Keratinocyte (primary cell): Measurements from ENCODE around the gene ZNF316. TPM values are rescaled to one million over a fixed set of nuclear protein-coding genes. Genes with fewer than 3 reads are reported as not detected.

Experiments
- DNase-seq: peaks from one replicate; pipeline ENCODE4 v3.0.0-alpha.2; 2011; ENCODE audit warnings: low read depth, missing footprints, low spot score
- FAIRE-seq: peaks from 2 replicates; lab custom pipeline; 2011; peaks lifted over from hg19 to GRCh38; lab: Jason Lieb, UNC
- H2AFZ ChIP-seq: 2 replicates; pipeline ENCODE4 v1.6.0; 2012; ENCODE audit warnings: low read length, control low read depth, inconsistent platforms; ENCODE audit not compliant: control insufficient read depth
- H3K27ac ChIP-seq: 2 replicates; pipeline ENCODE4 v1.5.1; 2011; ENCODE audit warnings: low read length; ENCODE audit not compliant: control insufficient read depth, insufficient read depth
- H3K27me3 ChIP-seq: 3 replicates; pipeline ENCODE4 v1.6.0; 2011; ENCODE audit warnings: low read length; ENCODE audit not compliant: control insufficient read depth, insufficient read depth; ENCODE audit errors: extremely low read depth
- H3K36me3 ChIP-seq, 2 experiments: 2 replicates in 1 of 2; 3 replicates in 1 of 2; pipeline ENCODE4 v1.5.1; 2011; ENCODE audit warnings: low read length in 2 of 2, mild to moderate bottlenecking in 1 of 2; ENCODE audit not compliant: control insufficient read depth in 2 of 2, insufficient read depth in 2 of 2; ENCODE audit errors: extremely low read depth in 1 of 2
- H3K4me1 ChIP-seq: 3 replicates; pipeline ENCODE4 v1.5.1; 2011; ENCODE audit warnings: low read length; ENCODE audit not compliant: control insufficient read depth, insufficient read depth; ENCODE audit errors: extremely low read depth
- H3K4me2 ChIP-seq: 3 replicates; pipeline ENCODE4 v1.6.0; 2011; ENCODE audit warnings: low read depth, low read length; ENCODE audit not compliant: control insufficient read depth, insufficient read depth; ENCODE audit errors: extremely low read depth
- H3K4me3 ChIP-seq, 3 experiments: fragments of 200-600 bp in 1 of 3; sonication (generic) in 1 of 3; 2 replicates in 2 of 3; 3 replicates in 1 of 3; pipeline ENCODE4 v1.5.1; 2011 to 2016; ENCODE audit warnings: low read length in 3 of 3, mild to moderate bottlenecking in 3 of 3, control low read depth in 2 of 3, inconsistent platforms in 1 of 3, low read depth in 1 of 3, mixed read lengths in 1 of 3, mixed run types in 1 of 3, moderate library complexity in 1 of 3; ENCODE audit not compliant: control insufficient read depth in 2 of 3, insufficient read depth in 2 of 3; ENCODE audit errors: extremely low read depth in 1 of 3
- H3K79me2 ChIP-seq: 2 replicates; pipeline ENCODE4 v1.6.0; 2012; ENCODE audit warnings: low read length; ENCODE audit not compliant: control insufficient read depth, insufficient read depth
- H3K9ac ChIP-seq: 3 replicates; pipeline ENCODE4 v1.6.0; 2011; ENCODE audit warnings: low read length; ENCODE audit not compliant: control insufficient read depth, insufficient read depth; ENCODE audit errors: extremely low read depth
- H3K9me1 ChIP-seq: 3 replicates; pipeline ENCODE4 v1.6.0; 2011; ENCODE audit warnings: low read length; ENCODE audit not compliant: control insufficient read depth, insufficient read depth; ENCODE audit errors: extremely low read depth
- H3K9me3 ChIP-seq: 2 replicates; pipeline ENCODE4 v1.5.1; 2012; ENCODE audit warnings: low read depth, low read length; ENCODE audit not compliant: control insufficient read depth
- H4K20me1 ChIP-seq: 3 replicates; pipeline ENCODE4 v1.6.0; 2011; ENCODE audit warnings: low read length; ENCODE audit not compliant: control insufficient read depth, insufficient read depth; ENCODE audit errors: extremely low read depth
- CTCF ChIP-seq, 3 experiments: IDR thresholded peaks in 1 of 3; conservative IDR thresholded peaks in 1 of 3; optimal IDR thresholded peaks in 1 of 3; 2 replicates in 2 of 3; 3 replicates in 1 of 3; pipeline versions ENCODE3 to v1.5.1; 2011; ENCODE audit warnings: low read length in 3 of 3, mild to moderate bottlenecking in 3 of 3, moderate library complexity in 2 of 3, control low read depth in 1 of 3, inconsistent platforms in 1 of 3; ENCODE audit not compliant: insufficient read depth in 2 of 3; ENCODE audit errors: extremely low read depth in 1 of 3
- EZH2 ChIP-seq: IDR thresholded peaks from one replicate; pipeline ENCODE4 v1.6.1; 2012; ENCODE audit warnings: inconsistent platforms, mild to moderate bottlenecking, low read length, moderate library complexity
- dilution Hi-C: fragments of 300-500 bp; cut with MboI; formaldehyde crosslinking; loops from one replicate; pipeline ENCODE4 v1.7.0; 2020; ENCODE audit warnings: low sequenced_read_pairs; ENCODE audit not compliant: extremely low pct_ligation_motif_present
- polyA plus RNA-seq, 5 experiments: library from polyadenylated mRNA; depleted of rRNA in 3 of 5; stranded (reverse) in 3 of 5; stranded (forward) in 1 of 5; unstranded in 1 of 5; fragments of >200 nt; gene quantifications; 1 replicate in 1 of 5; 2 replicates in 3 of 5; 3 replicates in 1 of 5; pipeline versions ENCODE4 v1.2.1 to v1.2.3, GENCODE V29; 2011 to 2012; ENCODE audit warnings: missing spikeins in 2 of 5, low read depth in 1 of 5, low replicate concordance in 1 of 5

ZNF316 gene
- polyA plus RNA-seq, 1 donor (not counting 4 experiments of a cell fraction or from before 2014, with no cell fraction given), result 5.1 TPM

GRCh38 chr7:6612819-6613218 lies 24.3 kb upstream of the ZNF316 start:
- Histone ChIP-seq H3K4me2 (no peak overlapping the region), H3K36me3 (no peaks in the 10 kb centered on the region), H3K79me2 (no peaks in the 10 kb centered on the region), H2AFZ (no peak overlapping the region), H3K4me1 (no peaks in the 10 kb centered on the region), H3K27me3 (peaks cover 39% of the 10 kb centered on the region), H3K9me3 (no peaks in the 10 kb centered on the region), H3K4me3 (no peak overlapping the region), H3K9me1 (no peaks in the 10 kb centered on the region), H3K27ac (no peak overlapping the region), H3K9ac (no peak overlapping the region), H4K20me1 (no peaks in the 10 kb centered on the region)
- TF ChIP-seq CTCF (optimal IDR thresholded peaks at IDR 0.05 in 1 of 3, IDR thresholded peaks at IDR 0.05 in 1 of 3, conservative IDR thresholded peaks at IDR 0.05 in 1 of 3; ENCODE audit: extremely low read depth in 1 of 3, insufficient read depth in 2 of 3, low read length in 3 of 3) (no peak), EZH2 (no peak)
- FAIRE-seq (no peak), DNase-seq (no peak)
- dilution Hi-C loops, result no loop called here

DNA sequence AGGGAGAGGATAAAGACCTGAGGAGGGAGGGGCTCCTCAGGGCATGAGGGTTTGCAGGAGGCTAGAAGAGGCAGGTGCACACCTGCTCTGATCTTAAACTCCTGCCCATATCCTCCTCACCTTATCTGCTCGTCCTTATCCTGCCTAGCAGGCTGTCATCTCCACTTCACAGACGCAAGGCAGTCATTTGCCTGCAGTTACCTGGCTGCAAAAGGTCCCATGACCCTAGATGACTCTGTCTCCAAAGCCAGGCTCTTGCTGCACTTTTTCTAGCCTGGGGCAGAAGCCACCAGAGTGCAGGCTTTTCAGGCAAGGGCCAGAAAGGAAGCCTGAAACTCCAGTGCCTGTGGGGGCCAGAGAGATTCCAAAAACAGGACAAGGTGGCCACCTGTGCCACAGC lies 23.4 kb upstream of the ZNF316 start:
- no peak for TF ChIP-seq EZH2
- no peak for TF ChIP-seq CTCF (optimal IDR thresholded peaks at IDR 0.05 in 1 of 3, IDR thresholded peaks at IDR 0.05 in 1 of 3, conservative IDR thresholded peaks at IDR 0.05 in 1 of 3; ENCODE audit: extremely low read depth in 1 of 3, insufficient read depth in 2 of 3, low read length in 3 of 3)
- H2AFZ ChIP-seq, result no peak overlapping the region
- H3K79me2 ChIP-seq, result no peaks in the 10 kb centered on the region
- FAIRE-seq (no peak), DNase-seq (no peak)
- H3K4me1 ChIP-seq, result no peaks in the 10 kb centered on the region
- H3K9me1 ChIP-seq, result no peaks in the 10 kb centered on the region
- H4K20me1 ChIP-seq, result no peaks in the 10 kb centered on the region
- no peaks in the 10 kb centered on the region for H3K9me3 ChIP-seq
- no peak overlapping the region for H3K4me3 ChIP-seq
- no peak overlapping the region for H3K27ac ChIP-seq
- H3K4me2 ChIP-seq, result no peak overlapping the region
- H3K27me3 ChIP-seq, result peaks cover 40% of the 10 kb centered on the region
- no peaks in the 10 kb centered on the region for H3K36me3 ChIP-seq
- H3K9ac ChIP-seq, result no peak overlapping the region
- dilution Hi-C loops, result no loop called here
